PC-3 (cell line): ENCODE data around the gene METTL6. TPM values are rescaled to one million over a fixed set of nuclear protein-coding genes. Genes with fewer than 3 reads are reported as not detected.

Experiments used
- ATAC-seq: fragments of 200-7000 bp; cut with Tn5 transposase; 2 replicates; pipeline ENCODE4 v1.9.1; 2020; ENCODE audit warnings: mild to moderate bottlenecking, moderate library complexity
- BruUV-seq: library from RNA; stranded (reverse); fragments of 400-500 nt; replicated peaks from 2 replicates; lab custom pipeline; 2021; lab: Mats Ljungman, UMichigan
- CTCF ChIA-PET: fragments of 300-600 bp; sonication (Branson Sonifier 250); formaldehyde crosslinking; loops from one replicate; lab custom pipeline; 2022; ENCODE audit warnings: antibody characterized with exemption; lab: Charles Lee
- POLR2A ChIA-PET: fragments of 300-600 bp; sonication (Branson Sonifier 250); formaldehyde crosslinking; loops from one replicate; lab custom pipeline; 2022; ENCODE audit warnings: antibody characterized with exemption; ENCODE audit not compliant: unreplicated experiment; lab: Charles Lee
- DNase-seq: peaks from one replicate; pipeline ENCODE4 v3.0.0-alpha.2; 2015
- H2AFZ ChIP-seq: fragments of 300-600 bp; sonication (generic); 2 replicates; pipeline ENCODE4 v1.6.0; 2016; ENCODE audit warnings: antibody characterized with exemption, low read length
- H3F3A ChIP-seq: fragments of 300-600 bp; sonication (generic); one replicate; pipeline ENCODE4 v1.6.0; 2017; ENCODE audit warnings: antibody characterized with exemption, low read length, control low read depth, mild to moderate bottlenecking; ENCODE audit not compliant: unreplicated experiment
- H3K27ac ChIP-seq: fragments of 300-600 bp; sonication (generic); 2 replicates; pipeline ENCODE4 v1.5.1; 2016; ENCODE audit warnings: mild to moderate bottlenecking, low read length
- H3K27me3 ChIP-seq: fragments of 300-600 bp; sonication (generic); 2 replicates; pipeline ENCODE4 v1.6.1; 2016; ENCODE audit warnings: low read length, mixed read lengths
- H3K36me3 ChIP-seq: fragments of 300-600 bp; sonication (generic); 2 replicates; pipeline ENCODE4 v1.6.1; 2016; ENCODE audit warnings: low read depth, mixed run types, low read length, mixed read lengths
- H3K4me1 ChIP-seq: fragments of 300-600 bp; sonication (generic); 2 replicates; pipeline ENCODE4 v1.5.1; 2016; ENCODE audit warnings: low read length; ENCODE audit not compliant: insufficient read depth
- H3K4me2 ChIP-seq: fragments of 300-600 bp; sonication (generic); 2 replicates; pipeline ENCODE4 v1.6.0; 2016; ENCODE audit warnings: low read length
- H3K4me3 ChIP-seq: fragments of 300-600 bp; sonication (generic); 2 replicates; pipeline ENCODE4 v1.5.1; 2016; ENCODE audit warnings: mild to moderate bottlenecking, low read length, mixed read lengths
- H3K79me2 ChIP-seq: fragments of 300-600 bp; sonication (generic); 2 replicates; pipeline ENCODE4 v1.6.1; 2017; ENCODE audit warnings: low read length, mixed read lengths
- H3K9ac ChIP-seq: fragments of 300-600 bp; sonication (generic); 2 replicates; pipeline ENCODE4 v1.6.0; 2016; ENCODE audit warnings: mild to moderate bottlenecking, low read length
- H3K9me2 ChIP-seq: fragments of 300-600 bp; sonication (generic); replicated peaks from 2 replicates; pipeline ENCODE4 v1.6.1; 2016; ENCODE audit warnings: mixed run types, low read length, mixed read lengths
- H3K9me3 ChIP-seq: fragments of 300-600 bp; sonication (generic); 2 replicates; pipeline ENCODE4 v1.6.1; 2016; ENCODE audit warnings: low read length, mixed read lengths
- H4K20me1 ChIP-seq: fragments of 300-600 bp; sonication (generic); 2 replicates; pipeline ENCODE4 v1.6.1; 2016; ENCODE audit warnings: low read length, mixed read lengths
- CTCF ChIP-seq: fragments of 300-600 bp; sonication (generic); conservative IDR thresholded peaks from 2 replicates; pipeline ENCODE4 v1.5.1; 2017; ENCODE audit warnings: antibody characterized with exemption, low read depth, mild to moderate bottlenecking, low read length
- EZH2 ChIP-seq: fragments of 300-600 bp; sonication (generic); IDR thresholded peaks from one replicate; pipeline ENCODE4 v1.6.1; 2017; ENCODE audit warnings: antibody characterized with exemption, mild to moderate bottlenecking, low read length; ENCODE audit not compliant: unreplicated experiment
- EZH2phosphoT487 ChIP-seq: fragments of 300-600 bp; sonication (generic); IDR thresholded peaks from 2 replicates; pipeline ENCODE4 v1.6.1; 2018; ENCODE audit warnings: mild to moderate bottlenecking, antibody characterized with exemption, low read length, borderline replicate concordance
- intact Hi-C: fragments of 100-400 bp; cut with micrococcal nuclease; formaldehyde crosslinking; loops from 2 replicates; pipeline ENCODE4 v1.9.0; 2023
- total RNA-seq: library from RNA; depleted of rRNA; stranded (reverse); fragments of >200 nt; gene quantifications from 2 replicates; pipeline ENCODE4 v1.2.3, GENCODE V29; 2014; rRNA removed

Gene METTL6
- total RNA-seq, 1 experiment from 2014 or later, result 22.4 TPM

- H3K4me3 ChIP-seq, result no peak overlapping the region
- no peaks in the 10 kb centered on the region for H4K20me1 ChIP-seq
- H3K36me3 ChIP-seq, result no peaks in the 10 kb centered on the region
- peak; percentile 13 for DNase-seq
- H3K27ac ChIP-seq, result no peak overlapping the region
- H3K9me2 ChIP-seq, result no peaks in the 10 kb centered on the region
- intact Hi-C loops, result no loop called here
- no peaks in the 10 kb centered on the region for H3K27me3 ChIP-seq
- no peak; the same call in 1 of the 2 replicates for ATAC-seq
- ChIA-PET CTCF (interaction anchor here (0.5 to 0.7 kb wide), 2 partner anchors 90 to 93 kb away, joined by 3 read pairs; no protein-coding TSS in a partner anchor), POLR2A (no interaction called here)
- BruUV-seq, result no TSS peak
- no peaks in the 10 kb centered on the region for H3F3A ChIP-seq
- peaks cover 13% of the 10 kb centered on the region for H3K4me1 ChIP-seq
- 0 out of 2 replicates have a peak overlapping the region, but pooled peaks have one; percentile 2 for H3K4me2 ChIP-seq
- H3K79me2 ChIP-seq, result no peaks in the 10 kb centered on the region
- H2AFZ ChIP-seq, result no peak overlapping the region; the same call in 1 of the 2 replicates
- no peak overlapping the region for H3K9ac ChIP-seq
- H3K9me3 ChIP-seq, result no peaks in the 10 kb centered on the region
- TF ChIP-seq EZH2 (no peak), EZH2phosphoT487 (no peak), CTCF (no peak)
Observed at GRCh38 chr3:15361494-15362214, 65.7 kb downstream of the METTL6 start.

GRCh38 chr3:15360788-15361493 is 66.4 kb downstream of the METTL6 start:
- ChIA-PET CTCF (interaction anchor here (0.5 kb wide), 1 partner anchor 89 kb away, joined by 3 read pairs; no protein-coding TSS in a partner anchor), POLR2A (no interaction called here)
- ATAC-seq, result peak; percentile 35
- no peaks in the 10 kb centered on the region for H3K9me2 ChIP-seq
- intact Hi-C loops, result no loop called here
- no peaks in the 10 kb centered on the region for H4K20me1 ChIP-seq
- H3F3A ChIP-seq, result no peaks in the 10 kb centered on the region
- 0 out of 2 replicates have a peak overlapping the region, but pooled peaks have one; percentile 2 for H3K4me2 ChIP-seq
- DNase-seq, result no peak
- H3K9ac ChIP-seq, result no peak overlapping the region
- no TSS peak for BruUV-seq
- no peak overlapping the region for H3K27ac ChIP-seq
- H3K4me3 ChIP-seq, result no peak overlapping the region
- no peaks in the 10 kb centered on the region for H3K9me3 ChIP-seq
- TF ChIP-seq EZH2 (no peak), EZH2phosphoT487 (no peak), CTCF (no peak)
- peaks cover 13% of the 10 kb centered on the region for H3K4me1 ChIP-seq
- H3K79me2 ChIP-seq, result no peaks in the 10 kb centered on the region
- H3K36me3 ChIP-seq, result no peaks in the 10 kb centered on the region
- H3K27me3 ChIP-seq, result no peaks in the 10 kb centered on the region
- no peak overlapping the region; the same call in 1 of the 2 replicates for H2AFZ ChIP-seq

Other genes starting within 250 kb of the METTL6 start
- gene CAPN7, start 221.3 kb downstream of the METTL6 start, total RNA-seq, result 30.2 and 32.7 TPM in 2 replicates
- 21.2 and 23.0 TPM in 2 replicates for gene SH3BP5, start 95.0 kb downstream of the METTL6 start, total RNA-seq
- gene EAF1, start 54 bp upstream of the METTL6 start, total RNA-seq, result 28.6 and 35.3 TPM in 2 replicates
- 1.5 and 1.8 TPM in 2 replicates for gene COLQ, start 94.2 kb upstream of the METTL6 start, total RNA-seq
- 20.3 and 25.5 TPM in 2 replicates for gene HACL1, start 174.0 kb upstream of the METTL6 start, total RNA-seq
- gene BTD, start 174.2 kb upstream of the METTL6 start, total RNA-seq, result 11.7 and 17.1 TPM in 2 replicates